Stimulated activated CD4-positive, alpha-beta T cell treated with anti-CD3 and anti-CD28 coated beads, Interleukin-15, amount 100 ng/mL, for 1 hour (primary cell): ENCODE measurements around the gene SLITRK3.

Experiments used
- DNase-seq, 2 donors: peaks; one replicate each; pipeline ENCODE4 v3.0.0-alpha.2; 2020; ENCODE audit warnings: low read depth in 1 of 2, low spot score in 1 of 2

Gene SLITRK3, protein sequence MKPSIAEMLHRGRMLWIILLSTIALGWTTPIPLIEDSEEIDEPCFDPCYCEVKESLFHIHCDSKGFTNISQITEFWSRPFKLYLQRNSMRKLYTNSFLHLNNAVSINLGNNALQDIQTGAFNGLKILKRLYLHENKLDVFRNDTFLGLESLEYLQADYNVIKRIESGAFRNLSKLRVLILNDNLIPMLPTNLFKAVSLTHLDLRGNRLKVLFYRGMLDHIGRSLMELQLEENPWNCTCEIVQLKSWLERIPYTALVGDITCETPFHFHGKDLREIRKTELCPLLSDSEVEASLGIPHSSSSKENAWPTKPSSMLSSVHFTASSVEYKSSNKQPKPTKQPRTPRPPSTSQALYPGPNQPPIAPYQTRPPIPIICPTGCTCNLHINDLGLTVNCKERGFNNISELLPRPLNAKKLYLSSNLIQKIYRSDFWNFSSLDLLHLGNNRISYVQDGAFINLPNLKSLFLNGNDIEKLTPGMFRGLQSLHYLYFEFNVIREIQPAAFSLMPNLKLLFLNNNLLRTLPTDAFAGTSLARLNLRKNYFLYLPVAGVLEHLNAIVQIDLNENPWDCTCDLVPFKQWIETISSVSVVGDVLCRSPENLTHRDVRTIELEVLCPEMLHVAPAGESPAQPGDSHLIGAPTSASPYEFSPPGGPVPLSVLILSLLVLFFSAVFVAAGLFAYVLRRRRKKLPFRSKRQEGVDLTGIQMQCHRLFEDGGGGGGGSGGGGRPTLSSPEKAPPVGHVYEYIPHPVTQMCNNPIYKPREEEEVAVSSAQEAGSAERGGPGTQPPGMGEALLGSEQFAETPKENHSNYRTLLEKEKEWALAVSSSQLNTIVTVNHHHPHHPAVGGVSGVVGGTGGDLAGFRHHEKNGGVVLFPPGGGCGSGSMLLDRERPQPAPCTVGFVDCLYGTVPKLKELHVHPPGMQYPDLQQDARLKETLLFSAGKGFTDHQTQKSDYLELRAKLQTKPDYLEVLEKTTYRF

DNA sequence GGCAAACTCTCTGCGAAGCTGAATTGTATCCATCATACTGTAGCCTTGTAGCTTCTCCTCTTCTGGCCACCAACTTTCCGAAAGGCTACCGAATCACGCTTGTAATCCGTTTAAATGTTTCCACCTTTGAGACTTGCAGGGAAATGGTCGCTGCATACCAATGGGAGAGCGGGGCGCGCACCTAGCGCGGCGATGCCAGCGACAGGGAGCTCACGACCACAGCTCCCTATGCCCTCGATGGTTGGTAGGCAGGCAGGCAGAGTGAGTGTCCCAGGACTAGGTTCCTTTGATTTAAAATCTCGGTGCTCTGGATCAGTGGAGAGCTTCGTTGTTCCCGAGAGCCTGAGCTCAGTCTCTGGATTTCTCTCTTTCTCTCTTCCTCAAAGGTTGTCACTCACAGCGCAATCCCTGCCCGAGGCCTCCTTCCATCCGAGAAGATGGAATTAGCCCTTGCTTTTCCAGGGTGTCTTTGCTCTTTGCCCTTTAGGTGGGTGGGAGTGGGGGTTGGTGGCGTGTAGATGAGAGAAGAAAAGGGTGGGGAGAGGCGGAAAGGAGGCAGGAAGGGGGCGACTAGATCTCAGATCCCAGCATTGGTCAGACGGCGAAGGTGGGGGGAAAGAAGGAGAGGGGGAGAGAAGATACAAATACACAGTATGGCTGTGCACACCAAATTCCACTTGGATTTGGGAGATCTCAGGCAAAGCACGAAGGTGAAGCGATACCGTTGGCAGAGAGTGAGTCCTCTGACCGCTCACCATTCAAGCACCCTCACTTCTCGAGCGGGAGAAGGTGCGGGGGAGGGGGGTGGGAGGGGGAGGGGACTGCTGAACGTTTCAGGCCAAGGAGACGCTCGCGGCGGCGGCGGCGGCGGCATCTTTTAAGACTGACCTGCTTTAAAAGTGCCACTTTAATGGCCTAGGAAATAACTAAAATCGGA, at the start of gene SLITRK3:
SLITRK3 (minus strand) TSS at position 745 of the 937 bp plus-strand sequence. CDS start 5,554 bp downstream, outside the sequence.
- DNase-seq, result no peak

DNA sequence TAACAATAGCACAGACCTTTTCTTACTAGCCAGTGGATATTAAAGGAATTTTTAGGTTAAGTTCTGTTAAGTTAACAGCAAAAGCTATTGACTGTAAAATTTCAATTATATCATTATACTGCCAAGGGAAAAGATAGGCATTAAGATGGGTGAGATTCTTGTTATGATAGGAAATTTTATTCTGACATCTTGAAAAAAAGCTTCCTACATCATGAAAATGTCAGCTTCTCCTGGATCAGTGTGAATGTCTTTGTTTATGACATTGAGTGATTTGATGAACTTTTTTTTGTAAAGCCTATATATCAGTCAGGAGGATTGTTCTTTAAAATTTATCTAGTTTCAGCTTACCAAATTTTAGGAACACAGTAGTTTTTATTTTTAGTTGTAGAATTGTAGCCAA, 47.4 kb upstream of the SLITRK3 start:
- DNase-seq, result no peak

DNA sequence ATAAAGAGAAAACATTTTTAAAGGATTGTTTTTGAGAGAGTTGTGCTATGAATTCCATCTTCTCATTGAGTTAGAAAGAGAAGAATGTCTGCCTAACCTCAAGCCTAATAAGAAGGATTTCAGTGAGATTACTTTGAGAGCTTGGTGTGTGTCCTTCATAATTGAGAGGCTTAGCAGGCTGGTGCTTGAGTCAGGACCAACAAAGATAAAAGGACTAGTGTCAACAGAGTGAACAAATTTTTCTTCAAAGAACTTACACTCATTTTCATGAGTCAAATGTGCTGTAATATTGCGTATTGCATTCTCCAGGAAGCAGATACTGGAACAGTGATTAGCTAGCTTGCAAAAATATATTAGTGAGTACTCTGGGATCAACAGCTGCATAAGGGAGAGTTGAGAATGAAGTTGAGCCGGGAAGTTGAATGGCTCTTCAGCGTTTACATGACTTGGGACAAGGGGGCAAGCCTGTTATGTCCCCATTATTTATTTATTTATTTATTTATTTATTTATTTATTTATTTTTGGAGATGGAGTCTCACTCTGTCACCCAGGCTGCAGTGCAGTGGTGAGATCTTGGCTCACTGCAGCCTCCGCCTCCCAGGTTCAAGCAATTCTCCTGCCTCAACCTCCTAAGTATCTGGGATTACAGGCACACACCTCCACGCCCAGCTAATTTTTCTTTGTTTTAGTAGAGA, 37.5 kb upstream of the SLITRK3 start:
- DNase-seq, result no peak

DNA sequence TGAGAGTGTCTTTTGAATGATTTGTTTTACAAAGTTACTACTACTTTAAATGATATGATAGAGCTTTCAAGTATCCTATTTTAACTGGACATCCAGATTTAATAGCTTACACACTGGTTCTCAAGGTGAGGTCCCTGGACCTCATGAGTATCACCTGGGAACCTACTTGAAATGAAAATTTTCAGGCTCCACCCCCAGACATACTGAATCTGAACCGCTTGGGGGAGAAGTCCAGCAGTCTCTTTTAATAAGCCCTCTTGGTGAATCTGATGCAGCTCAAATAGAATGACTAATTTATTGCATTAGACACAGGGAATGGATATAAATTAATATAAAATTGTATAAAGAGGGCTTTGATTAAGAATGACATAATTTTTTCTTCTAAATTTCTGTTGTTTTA, 29.4 kb upstream of the SLITRK3 start:
- no peak for DNase-seq

DNA sequence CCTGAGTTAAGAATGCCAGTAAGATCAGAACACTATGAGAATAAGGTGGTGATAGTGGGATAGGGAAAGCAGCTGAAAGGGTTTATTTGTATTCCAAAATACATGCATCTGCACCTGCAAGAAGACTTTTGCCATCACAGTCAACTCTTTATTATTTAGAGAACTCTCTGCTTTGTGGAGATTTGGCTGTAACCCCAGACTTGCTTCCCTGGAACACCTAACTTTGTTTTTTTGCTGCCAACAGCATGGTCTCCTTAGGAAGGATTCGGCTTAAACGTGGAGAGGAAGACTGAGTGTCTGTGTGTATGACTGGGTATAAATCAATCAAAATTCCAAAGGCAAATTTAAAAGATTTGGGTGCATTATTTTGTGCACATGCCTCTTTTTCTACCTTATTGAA, 21.6 kb upstream of the SLITRK3 start:
- DNase-seq, result no peak

DNA sequence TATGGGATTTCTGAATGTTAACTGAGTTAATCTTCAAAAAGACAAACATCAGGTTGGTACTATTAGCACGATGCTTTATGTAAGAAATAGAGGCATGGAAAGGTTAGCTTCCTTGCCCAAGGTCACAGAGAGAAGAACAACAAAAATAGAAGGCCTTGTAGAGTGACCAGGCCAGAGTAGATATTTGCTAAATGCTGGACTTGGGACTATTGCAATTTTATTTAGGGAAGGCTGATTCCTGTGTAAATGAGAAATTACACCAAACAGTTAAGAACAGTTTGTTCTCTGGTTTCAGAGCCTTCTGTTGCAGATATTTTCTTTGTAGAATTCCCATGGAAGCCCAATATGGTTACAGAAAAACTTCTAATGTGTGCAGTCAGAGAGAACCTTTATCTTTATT, 16.4 kb upstream of the SLITRK3 start:
- DNase-seq, result no peak

DNA sequence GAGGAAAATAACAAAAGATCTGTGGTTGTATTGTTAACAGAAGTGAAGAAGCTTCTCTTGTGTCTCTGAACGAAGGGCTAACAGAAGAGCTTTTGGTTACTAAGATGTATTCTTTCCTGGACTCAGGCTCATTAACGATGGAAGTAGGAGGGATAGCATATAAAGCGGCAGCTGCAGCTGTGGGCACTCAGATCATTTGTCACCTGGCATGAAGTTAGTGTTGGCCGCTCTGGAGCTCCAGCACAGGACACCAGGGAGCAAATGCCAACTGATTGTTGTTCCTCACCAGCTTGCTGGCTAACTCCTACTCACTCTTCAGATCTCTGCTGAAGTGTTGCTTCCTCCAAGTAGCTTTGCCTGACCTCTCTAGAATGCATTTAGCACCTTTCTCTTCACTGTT, 15.5 kb upstream of the SLITRK3 start:
- DNase-seq, result no peak

DNA sequence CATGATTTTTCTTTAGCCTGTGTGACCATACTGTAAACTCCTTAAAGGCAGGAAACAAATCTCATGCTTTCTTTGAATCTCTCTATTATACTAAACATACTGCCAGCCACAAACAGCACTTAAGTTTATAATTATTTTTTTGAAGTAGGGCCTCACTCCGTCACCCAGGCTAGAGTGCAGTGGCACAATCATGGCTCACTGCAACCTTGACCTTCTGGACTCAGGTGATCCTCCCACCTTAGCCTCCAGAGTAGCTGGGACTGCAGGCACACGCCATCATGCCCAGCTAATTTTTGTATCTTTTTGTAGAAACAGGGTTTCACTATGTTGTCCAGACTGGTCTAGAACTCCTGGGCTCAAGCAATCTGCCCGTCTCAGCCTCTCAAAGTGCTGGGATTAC, 14.5 kb upstream of the SLITRK3 start:
- DNase-seq, result no peak

DNA sequence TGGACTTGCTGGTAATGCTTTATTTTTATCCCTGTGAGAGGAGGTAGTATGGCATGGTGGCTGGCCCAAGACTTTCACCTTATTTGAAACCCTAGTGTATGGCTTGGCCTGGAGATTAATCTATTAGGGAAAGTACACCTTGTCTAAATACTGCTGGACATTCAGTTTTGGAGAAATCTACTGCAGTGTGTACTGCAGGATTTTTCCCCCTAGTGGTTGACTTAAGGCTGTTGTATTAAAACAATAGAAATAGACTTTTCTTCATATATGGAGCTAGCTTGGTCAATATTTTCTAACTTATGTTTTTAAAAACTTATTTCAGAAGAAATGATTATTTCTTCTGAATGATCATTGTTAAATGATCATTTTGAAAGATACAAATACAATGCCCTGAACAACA, 13.9 kb upstream of the SLITRK3 start:
- DNase-seq, result no peak

DNA sequence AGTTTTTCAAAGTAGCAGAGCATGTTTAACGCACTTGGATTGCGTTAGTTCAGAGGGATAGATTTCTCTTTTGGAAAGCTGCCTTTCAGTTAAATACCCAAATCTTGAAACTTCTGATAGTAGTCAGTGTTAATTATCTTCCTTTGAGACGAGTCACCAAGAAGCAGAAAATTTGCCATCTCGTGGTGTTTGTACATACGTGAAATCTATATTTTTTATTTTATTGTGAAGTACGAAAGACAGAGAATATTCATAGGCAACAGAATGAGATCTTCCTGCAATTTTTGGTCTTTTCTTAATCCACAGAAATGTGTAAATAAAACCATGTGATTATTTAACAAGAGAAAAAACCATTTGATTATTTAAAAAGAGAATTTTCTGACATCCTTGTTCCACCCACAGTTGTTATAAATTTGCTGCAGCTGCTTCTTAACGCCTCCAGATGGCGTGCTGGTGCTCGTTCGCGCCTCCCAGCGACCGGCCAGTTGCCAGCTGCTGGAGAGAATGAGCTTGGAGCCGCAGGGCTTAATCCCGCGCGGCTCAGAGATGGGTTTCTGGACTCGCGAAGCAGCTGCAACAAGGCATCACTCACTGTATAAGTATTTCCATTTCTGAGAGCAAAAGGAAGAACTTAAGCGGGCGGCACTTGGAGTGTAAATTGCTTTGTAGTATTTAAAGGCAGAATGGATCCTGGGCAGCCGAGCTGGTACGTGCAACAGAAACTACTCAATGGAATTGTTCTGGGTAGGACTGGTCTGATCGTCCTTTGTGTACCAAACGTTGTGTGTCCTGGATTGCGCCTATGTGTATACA, 10.5 kb upstream of the SLITRK3 start:
- DNase-seq, result no peak

DNA sequence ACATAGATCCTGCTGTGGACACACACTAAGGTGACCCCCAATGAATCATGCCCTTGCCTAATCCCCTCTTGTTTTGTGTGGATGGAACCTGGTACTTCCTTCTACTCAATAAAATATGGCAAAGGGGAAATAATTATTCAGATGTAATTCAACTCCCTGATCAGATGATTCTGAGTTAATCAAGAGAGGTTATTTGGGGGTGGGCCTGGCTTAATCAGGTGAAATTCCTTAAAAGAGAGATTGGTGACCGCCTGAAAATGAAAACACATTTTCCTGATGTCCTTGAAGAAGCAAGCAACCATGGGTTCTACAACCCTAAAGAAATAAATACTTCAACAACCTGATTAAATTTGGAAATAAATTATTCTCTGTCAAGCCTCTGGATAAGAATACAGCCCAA, 8.3 kb upstream of the SLITRK3 start:
- no peak for DNase-seq

DNA sequence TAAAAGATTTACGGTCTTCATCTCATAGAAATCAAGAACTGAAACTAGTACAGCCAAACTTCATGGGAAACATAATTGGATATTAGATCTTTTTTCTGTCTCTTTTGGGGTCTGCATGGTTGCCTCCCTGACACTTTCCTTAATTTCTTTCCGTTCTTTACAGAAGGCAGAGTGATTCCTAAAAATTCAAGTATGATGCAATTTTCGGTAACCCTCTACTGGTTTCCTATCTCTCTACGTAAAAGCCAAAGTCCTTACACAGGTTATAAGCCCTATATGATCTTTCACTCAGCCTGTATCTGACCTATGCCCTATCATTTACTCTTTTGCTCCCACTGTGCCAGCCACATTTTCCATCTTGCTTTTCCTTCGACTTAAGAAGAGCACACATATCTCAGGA, 6.8 kb upstream of the SLITRK3 start:
- DNase-seq, result no peak

DNA sequence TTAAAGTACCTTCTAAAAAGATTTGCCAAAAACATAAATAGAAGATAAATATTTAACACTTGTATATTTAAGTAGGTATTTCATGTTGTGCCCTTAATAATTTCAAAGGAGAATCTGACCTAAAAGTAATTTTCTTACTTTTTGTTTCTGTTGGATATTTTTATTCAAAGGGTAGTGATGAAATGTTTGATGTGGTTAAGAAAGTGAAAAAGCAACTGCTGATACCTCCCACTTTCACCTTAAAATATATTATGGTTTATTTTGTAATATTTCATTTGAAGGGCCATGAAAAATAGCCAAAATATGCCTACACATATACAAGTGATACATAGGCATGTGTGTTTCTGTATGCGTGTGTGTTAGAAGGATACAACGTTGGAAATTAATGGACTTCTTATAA, 5.8 kb upstream of the SLITRK3 start:
- no peak for DNase-seq

DNA sequence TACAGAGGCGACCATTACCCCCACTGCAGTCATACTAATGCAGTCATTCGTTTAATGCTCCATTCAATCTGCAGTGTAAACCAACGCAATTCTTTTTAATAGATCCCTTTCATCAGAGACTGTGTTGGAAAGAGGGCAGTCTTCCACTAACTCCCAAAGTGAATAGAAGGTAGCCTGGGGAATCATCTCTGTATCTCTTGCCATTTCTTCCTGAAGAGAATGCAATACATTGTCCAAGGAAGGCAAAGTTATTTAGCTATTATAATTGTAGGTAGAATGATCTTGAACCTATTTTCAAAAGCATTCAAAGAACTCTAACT, 1.3 kb upstream of the SLITRK3 start:
- no peak for DNase-seq

DNA sequence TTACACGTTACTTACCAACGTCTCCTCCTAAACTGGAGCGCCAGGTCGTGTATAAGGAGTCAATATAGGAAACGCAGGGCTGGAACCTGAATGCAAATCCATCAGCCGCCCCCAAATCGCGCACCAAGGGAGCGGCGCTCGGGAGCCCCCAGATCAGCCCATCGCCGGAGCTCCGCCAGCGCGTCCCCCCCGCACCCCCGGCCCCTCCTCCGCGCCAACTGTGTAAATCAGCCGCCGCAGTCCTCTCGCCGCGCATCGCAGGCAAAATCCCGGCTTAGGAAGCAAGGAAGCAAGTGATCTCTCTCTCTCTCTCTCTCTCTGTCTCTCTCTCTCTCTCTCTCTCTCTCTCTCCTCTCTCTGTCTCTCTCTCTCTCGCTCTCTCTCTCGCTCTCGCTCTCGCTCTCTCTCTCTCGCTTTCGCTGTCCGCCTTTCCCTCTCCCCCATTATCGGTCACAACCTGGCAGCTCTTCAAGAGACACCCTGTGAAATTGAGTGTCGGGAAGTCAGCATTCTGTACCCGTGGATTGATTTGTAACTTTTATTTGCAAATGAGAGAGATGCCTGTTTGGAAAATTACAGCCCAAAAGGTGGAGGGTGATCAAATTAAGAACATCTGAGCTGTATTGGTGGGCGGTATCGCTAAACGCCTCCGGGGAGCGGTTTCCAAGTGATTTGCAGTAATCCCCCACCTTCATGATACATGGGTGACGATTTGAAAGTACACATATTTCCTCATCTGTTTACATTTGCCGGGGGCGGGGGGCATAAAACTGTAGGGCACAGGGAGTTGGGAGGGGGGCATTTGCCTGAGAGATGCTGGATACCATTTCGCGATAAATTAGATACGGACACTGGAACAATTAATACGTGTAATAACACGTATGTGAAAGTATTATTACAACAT, 645 bp upstream of the SLITRK3 start:
- no peak for DNase-seq

DNA sequence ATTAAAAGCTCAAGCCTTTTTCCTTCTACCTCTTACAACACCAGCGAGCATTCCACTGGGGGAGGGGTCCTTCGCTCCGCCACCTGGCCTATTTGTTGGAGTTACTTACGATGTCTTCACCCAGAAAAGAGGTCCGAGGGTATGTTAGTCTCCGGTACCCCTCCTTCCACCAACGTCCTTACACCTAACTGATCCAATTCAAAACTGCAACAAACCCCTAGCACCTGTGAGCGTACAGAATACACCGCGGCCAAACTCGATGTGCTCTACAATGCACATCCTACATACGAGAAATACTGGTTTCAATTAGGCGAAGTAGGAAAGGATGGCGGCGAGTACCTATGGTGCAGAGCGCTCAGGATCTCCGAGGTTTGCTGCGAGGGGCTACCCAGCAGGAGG, 944 bp downstream of the SLITRK3 start:
- DNase-seq, result no peak

DNA sequence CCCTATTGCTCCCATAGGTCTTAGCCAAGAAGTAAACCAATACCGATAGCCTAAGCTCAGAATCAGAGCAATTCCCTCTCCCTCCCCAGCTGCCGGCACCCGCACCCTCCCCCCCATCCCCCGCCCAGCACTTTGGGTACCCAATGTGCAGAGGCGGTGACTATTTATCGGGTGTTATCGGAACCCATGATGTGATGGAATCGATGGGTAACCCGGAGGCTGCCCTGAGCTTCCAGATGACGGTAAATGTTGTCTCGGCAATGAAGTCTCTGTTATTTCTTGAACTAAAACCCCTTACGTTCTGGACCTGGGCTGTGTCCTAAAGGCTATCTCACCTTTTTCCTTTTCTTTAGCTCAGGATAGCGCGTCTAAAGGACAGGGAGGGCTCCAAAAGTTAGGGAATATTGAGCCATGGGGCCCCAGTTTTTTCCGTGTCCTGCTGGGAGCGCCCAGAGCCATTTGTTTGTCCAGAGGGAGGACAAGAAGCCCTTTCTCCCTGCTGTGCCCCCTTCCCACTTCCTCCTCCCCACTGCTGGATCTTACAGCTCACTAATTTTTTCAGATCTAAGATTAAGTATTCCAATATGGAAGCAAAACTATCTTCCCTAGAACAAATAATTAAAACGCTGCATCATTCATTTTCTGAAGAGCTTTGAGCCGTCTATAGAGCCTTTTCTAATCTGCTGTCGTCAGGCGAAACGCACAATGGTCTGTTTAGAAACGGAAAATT, 1.5 kb downstream of the SLITRK3 start:
- DNase-seq, result no peak
